Purkinje cell (primary cell): Measurements from ENCODE around the gene ASB13. TPM values are rescaled to one million over a fixed set of nuclear protein-coding genes. Genes with fewer than 3 reads are reported as not detected.

Source experiments
- polyA plus RNA-seq: library from polyadenylated mRNA; unstranded; fragments of >200 nt; fragmentation: Nextera tagmentation; gene quantifications from 2 replicates; pipeline ENCODE4 v1.2.1, GENCODE V29; 2014

ASB13 gene
- polyA plus RNA-seq = 8.9 and 10.0 TPM in 2 replicates

GRCh38 chr10:5666008-5666840 lies at the start of gene ASB13:
TSS of gene ASB13 (minus strand) at chr10:5666595. CDS start at chr10:5666551, 44 bp downstream.

GRCh38 chr10:5684318-5684970 lies 18.0 kb upstream of the ASB13 start, which contains the start of gene TASOR2:
TSS of gene TASOR2 (plus strand) at chr10:5684838. CDS start at chr10:5720643, 35,805 bp downstream.

Other genes with a start within 250 kb of the ASB13 start
- gene CALML5, start 167.0 kb downstream of the ASB13 start, polyA plus RNA-seq = not detected in 2 replicates
- 0.08 and 0.17 TPM in 2 replicates for gene CALML3, start 141.6 kb downstream of the ASB13 start, polyA plus RNA-seq
- 15.6 and 18.1 TPM in 2 replicates for gene TASOR2, start 18.2 kb upstream of the ASB13 start, polyA plus RNA-seq
- 122 and 136 TPM in 2 replicates for gene GDI2, start 146.8 kb upstream of the ASB13 start, polyA plus RNA-seq
- gene ANKRD16, start 223.3 kb upstream of the ASB13 start, polyA plus RNA-seq = 2.7 and 3.3 TPM in 2 replicates
- gene FBH1, start 223.6 kb upstream of the ASB13 start, polyA plus RNA-seq = 37.9 and 66.1 TPM in 2 replicates